GM23338 (cell line): Measurements from ENCODE around the gene CD69. TPM values are rescaled to one million over a fixed set of nuclear protein-coding genes. Genes with fewer than 3 reads are reported as not detected.

ENCODE experiments used
- ATAC-seq: fragments of 200-7000 bp; cut with Tn5 transposase; 3 replicates; pipeline ENCODE4 v1.9.1; 2020
- DNase-seq: peaks from one replicate; pipeline ENCODE4 v3.0.0-alpha.2; 2015; ENCODE audit warnings: low spot score
- H2AFZ ChIP-seq: fragments of 200-600 bp; sonication (generic); 2 replicates; pipeline ENCODE4 v1.8.0; 2016; ENCODE audit warnings: antibody characterized with exemption, mild to moderate bottlenecking, moderate library complexity
- H3F3A ChIP-seq: fragments of 200-600 bp; sonication (generic); replicated peaks from 2 replicates; pipeline ENCODE4 v1.8.0; 2017; ENCODE audit warnings: antibody characterized with exemption, mixed run types, low read depth
- H3K27ac ChIP-seq: fragments of 200-600 bp; sonication (generic); 2 replicates; pipeline ENCODE4 v1.6.1; 2016; ENCODE audit warnings: low read depth
- H3K27me3 ChIP-seq: fragments of 200-600 bp; sonication (generic); 2 replicates; pipeline ENCODE4 v1.8.0; 2016; ENCODE audit warnings: mild to moderate bottlenecking, mixed run types, moderate library complexity; ENCODE audit not compliant: insufficient read depth
- H3K36me3 ChIP-seq: fragments of 200-600 bp; sonication (generic); 2 replicates; pipeline ENCODE4 v1.8.0; 2016; ENCODE audit warnings: mild to moderate bottlenecking; ENCODE audit not compliant: insufficient read depth
- H3K4me1 ChIP-seq: fragments of 200-600 bp; sonication (generic); 2 replicates; pipeline ENCODE4 v1.8.0; 2016; ENCODE audit warnings: mild to moderate bottlenecking, moderate library complexity; ENCODE audit not compliant: insufficient read depth
- H3K4me2 ChIP-seq: fragments of 200-600 bp; sonication (generic); 2 replicates; pipeline ENCODE4 v1.7.1; 2017; ENCODE audit warnings: mixed run types
- H3K4me3 ChIP-seq: fragments of 200-600 bp; sonication (generic); 2 replicates; pipeline ENCODE4 v1.6.1; 2016; ENCODE audit warnings: mixed run types
- H3K79me2 ChIP-seq: fragments of 200-600 bp; sonication (generic); replicated peaks from 2 replicates; pipeline ENCODE4 v1.8.0; 2017; ENCODE audit warnings: mild to moderate bottlenecking; ENCODE audit not compliant: insufficient read depth
- H3K9me2 ChIP-seq: fragments of 200-600 bp; sonication (generic); 2 replicates; pipeline ENCODE4 v1.8.0; 2017; ENCODE audit not compliant: insufficient read depth
- H4K20me1 ChIP-seq: fragments of 200-600 bp; sonication (generic); replicated peaks from 2 replicates; pipeline ENCODE4 v1.8.0; 2017; ENCODE audit warnings: mild to moderate bottlenecking; ENCODE audit not compliant: insufficient read depth
- H3K27ac Mint-ChIP-seq: 2 replicates; pipeline ENCODE4 v1.8.0; 2020; ENCODE audit warnings: inconsistent platforms, mild to moderate bottlenecking, moderate library complexity, mixed read lengths
- H3K27me3 Mint-ChIP-seq: 3 replicates; pipeline ENCODE4 v1.8.0; 2022; ENCODE audit warnings: low read depth, mild to moderate bottlenecking, moderate library complexity, mixed read lengths, inconsistent platforms; ENCODE audit not compliant: insufficient read depth, poor library complexity
- H3K36me3 Mint-ChIP-seq: 3 replicates; pipeline ENCODE4 v1.8.0; 2021; ENCODE audit warnings: low read depth, mild to moderate bottlenecking, inconsistent platforms, moderate library complexity, mixed read lengths
- H3K4me1 Mint-ChIP-seq: 3 replicates; pipeline ENCODE4 v1.8.0; 2020; ENCODE audit warnings: mild to moderate bottlenecking, inconsistent platforms, mixed read lengths
- H3K4me3 Mint-ChIP-seq: 3 replicates; pipeline ENCODE4 v1.8.0; 2021; ENCODE audit warnings: moderate library complexity, mild to moderate bottlenecking, inconsistent platforms, mixed read lengths
- H3K9me3 Mint-ChIP-seq: 3 replicates; pipeline ENCODE4 v1.8.0; 2020; ENCODE audit warnings: moderate library complexity, mild to moderate bottlenecking, inconsistent platforms, mixed read lengths
- CTCF ChIP-seq, 2 experiments: fragments of 200-600 bp in 1 of 2; sonication (generic) in 1 of 2; conservative IDR thresholded peaks; 2 replicates each; pipeline versions ENCODE4 v1.5.1 to v1.6.1; 2016 to 2017; ENCODE audit warnings: antibody characterized with exemption in 2 of 2, low read depth in 2 of 2, mild to moderate bottlenecking in 2 of 2, moderate library complexity in 1 of 2
- ETS1 ChIP-seq: IDR thresholded peaks from 2 replicates; pipeline ENCODE4 v1.6.1; 2016; ENCODE audit warnings: antibody characterized with exemption
- NANOG ChIP-seq: IDR thresholded peaks from 2 replicates; pipeline ENCODE4 v1.6.1; 2016; ENCODE audit warnings: antibody characterized with exemption, borderline replicate concordance
- POLR2AphosphoS5 ChIP-seq: IDR thresholded peaks from 2 replicates; pipeline ENCODE4 v1.6.1; 2016; ENCODE audit warnings: antibody characterized with exemption, low read depth
- ZNF114 ChIP-seq: fragments of 250-450 bp; sonication (Bioruptor Pico); IDR thresholded peaks from 2 replicates; pipeline ENCODE4 v1.5.0; 2020; ENCODE audit warnings: mild to moderate bottlenecking, moderate library complexity
- ZNF462 ChIP-seq: fragments of 250-450 bp; sonication (Bioruptor Pico); IDR thresholded peaks from 2 replicates; pipeline ENCODE4 v1.5.0; 2020; ENCODE audit warnings: mild to moderate bottlenecking, moderate library complexity
- polyA plus RNA-seq: library from polyadenylated mRNA; unstranded; fragments of >200 nt; fragmentation: Nextera tagmentation; extraction: Ambion mirVana; gene quantifications from 2 replicates; pipeline ENCODE4 v1.2.1, GENCODE V29; 2016
- total RNA-seq: library from RNA; depleted of rRNA; stranded (reverse); fragments of >200 nt; shearing (Covaris generic); gene quantifications from 2 replicates; pipeline ENCODE4 v1.2.3, GENCODE V29; 2014

CD69 gene
- total and polyA plus RNA-seq, 2 experiments from 2014 or later: not detected

GRCh38 chr12:9782547-9783382, 22.1 kb upstream of the CD69 start (continued):
- TF ChIP-seq CTCF (conservative IDR thresholded peaks at IDR 0.05; ENCODE audit: low read depth in 2 of 2): no peak

GRCh38 chr12:9781360-9781759, 20.7 kb upstream of the CD69 start:
- Mint-ChIP-seq H3K4me1 (peaks cover 38% of the 10 kb centered on the region), H3K36me3 (peaks cover 11% of the 10 kb centered on the region), H3K9me3 (peaks cover 4% of the 10 kb centered on the region; the same call in 2 of the 3 replicates), H3K4me3 (no peak overlapping the region), H3K27me3 (no peaks in the 10 kb centered on the region), H3K27ac (peak overlapping the region; percentile 17; the same call in 1 of the 2 replicates)
- no peaks in the 10 kb centered on the region for H4K20me1 ChIP-seq
- H3F3A ChIP-seq: no peaks in the 10 kb centered on the region
- no peak overlapping the region for H3K4me2 ChIP-seq
- H3K4me1 ChIP-seq: peaks cover 38% of the 10 kb centered on the region
- H2AFZ ChIP-seq: no peak overlapping the region
- ATAC-seq (no peak), DNase-seq (no peak)
- no peak overlapping the region for H3K4me3 ChIP-seq
- TF ChIP-seq ETS1 (no peak), ZNF462 (CRISPR knock-in tag) (no peak), NANOG (no peak), CTCF (conservative IDR thresholded peaks at IDR 0.05; ENCODE audit: low read depth in 2 of 2) (no peak), POLR2AphosphoS5 (no peak), ZNF114 (no peak)
- H3K36me3 ChIP-seq: no peaks in the 10 kb centered on the region
- H3K9me2 ChIP-seq: 0 out of 2 replicates have a peak, but pooled peaks cover 5% of the 10 kb centered on the region
- H3K79me2 ChIP-seq: no peaks in the 10 kb centered on the region
- no peaks in the 10 kb centered on the region for H3K27me3 ChIP-seq
- H3K27ac ChIP-seq: no peak overlapping the region
